GM10248 (cell line): ENCODE results near the gene KRTAP1-5.

Experiments
- CTCF ChIA-PET: fragments of 300-600 bp; sonication (Branson Sonifier 250); formaldehyde crosslinking; extraction: SDS; loops from one replicate; lab custom pipeline; 2021; ENCODE audit warnings: antibody characterized with exemption; lab: Yijun Ruan, JAX
- POLR2A ChIA-PET: fragments of 350-650 bp; sonication (Branson Sonifier 250); formaldehyde crosslinking; extraction: SDS; loops from one replicate; lab custom pipeline; 2020; ENCODE audit warnings: antibody characterized with exemption; lab: Yijun Ruan, JAX
- DNase-seq: peaks from one replicate; pipeline ENCODE4 v3.0.0; 2012; ENCODE audit errors: extremely low spot score
- CTCF ChIP-seq: IDR thresholded peaks from 2 replicates; pipeline ENCODE4 v1.5.1; 2012; ENCODE audit warnings: mild to moderate bottlenecking, low read depth; ENCODE audit errors: extremely low read depth, missing control alignments, control extremely low read depth

Gene KRTAP1-5

DNA sequence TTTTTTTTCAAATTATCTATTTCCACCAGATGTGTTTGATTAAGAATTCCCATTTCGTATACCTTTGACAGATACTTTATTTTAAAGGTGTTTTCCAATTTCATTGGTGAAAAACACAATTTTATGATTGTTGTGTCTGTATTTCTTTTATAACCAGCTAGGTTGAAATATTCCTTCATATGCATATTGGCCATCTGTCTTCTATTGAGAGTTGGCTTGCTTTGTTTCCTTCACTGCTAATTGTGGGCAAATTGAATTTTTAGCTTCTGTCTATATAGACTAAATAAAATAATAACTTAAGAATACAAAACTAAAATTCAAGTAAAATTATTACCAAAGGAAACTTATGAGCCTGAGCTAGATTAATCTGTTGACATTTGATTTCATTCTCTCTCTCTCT lies 31.9 kb downstream of the KRTAP1-5 start:
- no peak for DNase-seq
- CTCF ChIA-PET, result interaction anchor here (1.2 kb wide), 1 partner anchor 11 kb away, joined by 4 read pairs; no protein-coding TSS in a partner anchor
- POLR2A ChIA-PET, result no interaction called here
- TF ChIP-seq CTCF, result no peak

- ChIA-PET CTCF (no interaction called here), POLR2A (no interaction called here)
- no peak for DNase-seq
- no peak for TF ChIP-seq CTCF
Observed at GRCh38 chr17:40993839-40994238, 33.2 kb downstream of the KRTAP1-5 start, which contains the start of gene KRTAP3-3. Gene KRTAP3-3 (minus strand): TSS chr17:40994164. CDS start chr17:40994097, 67 bp downstream.

DNA sequence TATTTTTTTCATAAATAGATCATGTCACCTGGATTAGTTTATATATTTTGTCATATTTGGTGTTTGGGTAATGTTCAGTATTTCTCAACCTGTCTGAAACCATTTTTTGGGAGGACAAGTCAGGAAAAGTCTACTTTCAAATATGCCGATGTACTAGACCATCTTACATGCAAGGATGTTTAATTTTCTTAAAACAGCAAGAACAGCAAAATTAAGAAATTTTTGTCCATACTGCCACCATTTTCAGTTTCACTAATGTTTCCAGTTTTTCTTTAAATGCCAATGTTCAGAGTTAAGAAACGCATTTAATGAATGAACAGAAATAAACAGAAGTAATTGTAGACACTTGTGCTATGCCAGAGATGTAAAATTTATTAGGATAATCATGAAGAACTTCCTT lies 33.9 kb downstream of the KRTAP1-5 start:
- ChIA-PET CTCF (no interaction called here), POLR2A (no interaction called here)
- DNase-seq, result no peak
- TF ChIP-seq CTCF, result no peak

GRCh38 chr17:40992666-40993065 lies 34.3 kb downstream of the KRTAP1-5 start:
- ChIA-PET POLR2A (no interaction called here), CTCF (interaction anchor here (0.7 kb wide), 1 partner anchor 68 kb away, joined by 3 read pairs; no protein-coding TSS in a partner anchor)
- TF ChIP-seq CTCF, result no peak
- no peak for DNase-seq

DNA sequence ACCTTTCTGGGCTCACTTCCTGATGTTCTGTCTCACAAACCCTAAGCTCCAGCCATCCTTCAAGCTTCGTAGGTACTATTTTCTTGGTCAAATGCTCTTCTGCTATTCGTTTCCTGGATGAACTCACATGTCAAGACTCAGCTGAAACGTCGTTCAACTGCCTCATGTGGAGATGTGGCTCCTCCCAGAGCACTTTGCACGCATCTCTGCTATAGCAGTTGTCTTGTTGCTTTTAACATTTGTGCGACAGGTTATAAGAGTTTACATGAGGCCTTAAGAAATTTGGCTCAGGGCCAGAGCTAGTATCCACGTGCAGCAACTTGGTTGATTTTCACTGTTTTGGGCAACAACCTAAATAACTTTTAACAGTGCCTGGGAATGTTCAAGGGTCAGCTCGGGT lies 40.1 kb downstream of the KRTAP1-5 start:
- CTCF ChIA-PET, result interaction anchor here (0.9 kb wide), 1 partner anchor 10 kb away, joined by 3 read pairs; no protein-coding TSS in a partner anchor

DNA sequence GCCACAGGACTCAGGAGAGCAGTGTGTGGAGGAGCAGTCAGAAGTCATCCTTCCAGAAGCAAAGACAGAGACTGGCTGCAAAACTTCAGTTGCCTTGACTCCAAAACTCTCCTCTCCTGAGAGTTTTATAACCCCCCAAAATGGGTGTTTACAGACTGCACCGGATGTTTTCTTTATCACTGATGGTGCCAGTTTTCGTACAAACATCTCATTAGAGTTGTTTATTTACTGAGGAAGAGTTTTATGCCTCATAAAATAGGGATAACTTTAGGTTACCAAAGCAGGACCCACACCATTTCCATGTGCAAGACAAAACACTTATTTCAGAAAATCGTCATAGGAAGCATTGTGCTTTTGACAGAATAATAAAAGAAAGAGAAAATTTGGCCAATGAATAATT lies 42.8 kb downstream of the KRTAP1-5 start, which contains the start of gene KRT40:
TSS of gene KRT40 (minus strand) at position 101 of the 400 bp plus-strand sequence. CDS start at position 48, 53 bp downstream.
- TF ChIP-seq CTCF, result no peak
- no peak for DNase-seq
- POLR2A ChIA-PET, result no interaction called here
- CTCF ChIA-PET, result no interaction called here

More for the DNA sequence above, 40.1 kb downstream of the KRTAP1-5 start:
- POLR2A ChIA-PET, result no interaction called here
- DNase-seq, result no peak
- no peak for TF ChIP-seq CTCF
